Measurements from ENCODE around the gene SELENOO.

The SELENOO gene

DNA sequence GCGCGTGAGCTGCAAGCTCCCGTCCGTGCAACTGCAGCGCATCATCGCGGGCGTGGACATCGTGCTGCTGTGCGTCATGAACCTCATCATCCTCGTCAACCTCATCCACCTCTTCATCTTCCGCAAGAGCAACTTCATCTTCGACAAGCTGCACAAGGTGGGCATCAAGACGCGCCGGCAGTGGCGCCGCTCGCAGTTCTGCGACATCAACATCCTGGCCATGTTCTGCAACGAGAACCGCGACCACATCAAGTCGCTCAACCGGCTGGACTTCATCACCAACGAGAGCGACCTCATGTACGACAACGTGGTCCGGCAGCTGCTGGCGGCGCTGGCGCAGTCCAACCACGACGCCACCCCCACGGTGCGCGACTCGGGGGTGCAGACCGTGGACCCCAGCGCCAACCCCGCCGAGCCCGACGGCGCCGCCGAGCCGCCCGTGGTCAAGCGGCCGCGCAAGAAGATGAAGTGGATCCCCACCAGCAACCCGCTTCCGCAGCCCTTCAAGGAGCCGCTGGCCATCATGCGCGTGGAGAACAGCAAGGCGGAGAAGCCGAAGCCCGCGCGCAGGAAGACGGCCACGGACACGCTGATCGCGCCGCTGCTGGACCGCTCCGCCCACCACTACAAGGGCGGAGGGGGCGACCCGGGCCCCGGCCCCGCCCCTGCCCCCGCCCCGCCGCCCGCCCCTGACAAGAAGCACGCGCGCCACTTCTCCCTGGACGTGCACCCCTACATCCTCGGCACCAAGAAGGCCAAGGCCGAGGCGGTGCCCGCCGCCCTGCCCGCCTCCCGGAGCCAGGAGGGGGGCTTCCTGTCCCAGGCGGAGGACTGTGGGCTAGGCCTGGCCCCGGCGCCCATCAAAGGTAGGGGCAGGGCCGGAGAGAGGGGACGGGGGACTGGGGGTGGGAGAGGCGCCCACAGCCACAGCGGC, 23.0 kb upstream of the SELENOO start:
- peaks cover 63% of the 10 kb centered on the region for H3K27me3 Mint-ChIP-seq
- no peaks in the 10 kb centered on the region for H3K9me3 Mint-ChIP-seq
- CTCF ChIA-PET: no interaction called here

DNA sequence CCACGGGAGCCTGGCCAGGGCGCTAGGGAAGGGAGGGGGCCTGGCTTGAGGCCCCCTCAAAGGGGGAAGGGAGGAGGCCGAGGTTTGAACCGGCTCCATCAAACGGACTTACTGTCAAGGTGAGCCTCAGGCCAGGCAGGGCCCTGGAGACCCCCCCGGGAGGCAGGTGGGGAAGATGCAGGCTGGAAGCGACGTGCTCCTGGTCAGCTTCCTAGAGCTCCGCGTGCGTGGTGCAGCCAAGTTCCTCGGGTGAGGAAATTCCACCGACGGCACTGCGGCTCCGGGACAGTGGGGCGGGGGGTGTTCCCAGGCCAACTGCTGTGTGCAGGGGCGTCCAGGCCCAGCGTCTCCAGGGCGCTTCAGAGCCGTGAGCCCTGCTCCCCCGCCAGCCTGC, 22.3 kb upstream of the SELENOO start:
- no peak for DNase-seq
- H3K4me1 Mint-ChIP-seq: peaks cover 4% of the 10 kb centered on the region
- no peak overlapping the region for H3K4me3 Mint-ChIP-seq
- CTCF ChIA-PET: no interaction called here
- no peak overlapping the region for H3K27ac Mint-ChIP-seq
- H3K36me3 Mint-ChIP-seq: no peaks in the 10 kb centered on the region
- H3K9me3 Mint-ChIP-seq: no peaks in the 10 kb centered on the region
- H3K27me3 Mint-ChIP-seq: peaks cover 61% of the 10 kb centered on the region

More for the DNA sequence above, 23.0 kb upstream of the SELENOO start:
- no peaks in the 10 kb centered on the region for H3K36me3 Mint-ChIP-seq
- no peak for DNase-seq
- no peak overlapping the region for H3K27ac Mint-ChIP-seq
- H3K4me3 Mint-ChIP-seq: no peak overlapping the region
- peaks cover 4% of the 10 kb centered on the region for H3K4me1 Mint-ChIP-seq

DNA sequence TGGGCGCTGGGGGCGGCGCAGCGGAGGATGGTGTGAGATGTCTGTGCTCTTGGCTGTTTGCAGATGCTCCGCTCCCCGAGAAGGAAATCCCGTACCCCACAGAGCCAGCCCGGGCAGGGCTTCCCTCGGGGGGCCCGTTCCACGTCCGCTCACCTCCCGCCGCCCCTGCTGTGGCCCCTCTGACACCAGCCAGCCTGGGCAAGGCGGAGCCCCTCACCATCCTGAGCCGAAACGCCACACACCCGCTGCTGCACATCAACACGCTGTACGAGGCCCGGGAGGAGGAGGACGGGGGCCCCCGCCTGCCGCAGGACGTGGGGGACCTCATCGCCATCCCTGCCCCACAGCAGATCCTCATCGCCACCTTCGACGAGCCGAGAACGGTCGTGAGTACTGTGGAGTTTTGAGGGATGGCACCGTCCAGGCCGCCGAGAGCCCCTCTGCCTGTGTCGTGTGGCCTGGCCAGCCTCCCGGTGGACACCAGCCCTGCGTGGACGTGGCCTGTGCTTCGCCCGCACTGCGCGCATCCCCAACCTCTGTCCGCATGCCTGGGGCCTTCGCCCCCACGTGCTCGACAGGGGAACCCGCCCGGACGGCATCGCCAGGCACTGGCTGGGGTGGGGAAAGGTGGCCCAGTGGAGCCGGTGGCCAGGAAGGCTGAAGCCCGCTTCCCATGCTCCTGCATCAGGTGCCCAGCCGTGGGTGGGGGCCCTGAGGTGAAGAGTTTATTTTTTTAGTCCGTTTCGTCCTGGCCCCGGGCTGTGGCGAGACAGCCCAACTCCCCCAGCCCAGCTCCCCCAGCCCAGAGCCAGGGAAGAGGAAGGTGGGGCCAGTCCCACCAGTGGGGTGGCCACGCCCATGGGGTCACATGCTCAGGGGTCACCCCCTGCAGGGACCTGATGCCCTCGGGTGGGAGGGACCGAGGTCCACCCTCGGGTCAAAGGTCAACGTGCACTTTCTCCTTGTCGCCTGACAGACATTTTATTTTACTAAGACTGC, 21.6 kb upstream of the SELENOO start:
- Mint-ChIP-seq H3K4me1 (peaks cover 4% of the 10 kb centered on the region), H3K4me3 (no peak overlapping the region), H3K27me3 (peaks cover 59% of the 10 kb centered on the region), H3K27ac (no peak overlapping the region), H3K36me3 (no peaks in the 10 kb centered on the region), H3K9me3 (no peaks in the 10 kb centered on the region)
- DNase-seq: no peak
- CTCF ChIA-PET: no interaction called here

DNA sequence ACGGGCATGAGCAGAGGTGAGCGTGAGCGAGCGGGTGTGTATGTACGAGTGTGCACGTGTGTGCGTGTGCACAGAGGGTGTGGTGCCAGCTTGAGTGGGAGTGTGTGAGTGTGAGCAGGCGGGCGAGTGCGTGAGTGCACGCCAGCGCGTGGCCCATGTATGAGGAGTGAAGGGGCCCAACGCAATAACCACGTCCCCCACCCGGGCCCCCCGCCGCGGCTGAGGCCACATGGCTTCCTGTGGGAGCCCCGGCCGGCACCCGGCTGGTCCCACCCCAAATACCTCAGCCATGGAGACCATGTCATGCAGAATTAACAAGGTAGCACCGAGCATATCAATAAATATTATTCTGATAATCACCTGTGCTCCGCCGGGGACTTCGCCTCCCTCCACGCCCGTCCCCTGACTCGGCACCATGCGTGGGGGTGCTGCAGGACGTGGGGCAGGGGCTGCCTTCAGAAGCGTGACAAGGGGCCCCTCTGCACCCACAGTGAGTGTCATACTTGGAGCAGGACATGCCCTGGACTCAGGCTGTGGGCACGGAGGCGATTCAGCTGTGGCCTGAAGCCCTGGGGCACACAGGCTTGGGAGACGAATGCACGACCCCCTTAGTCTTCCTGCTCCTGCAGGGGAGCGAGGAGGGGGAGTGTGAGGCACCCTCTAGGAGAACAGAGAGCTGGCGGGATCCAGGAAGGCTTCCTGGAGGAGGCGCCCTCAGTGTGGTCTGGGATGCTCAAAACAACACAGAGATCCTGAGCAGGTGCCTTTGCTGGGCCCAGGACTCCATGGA, 20.7 kb upstream of the SELENOO start:
- CTCF ChIA-PET: no interaction called here
- no peak overlapping the region for H3K4me3 Mint-ChIP-seq
- H3K36me3 Mint-ChIP-seq: no peaks in the 10 kb centered on the region
- H3K4me1 Mint-ChIP-seq: peaks cover 8% of the 10 kb centered on the region
- H3K27me3 Mint-ChIP-seq: peaks cover 55% of the 10 kb centered on the region
- H3K9me3 Mint-ChIP-seq: no peaks in the 10 kb centered on the region
- H3K27ac Mint-ChIP-seq: no peak overlapping the region
- DNase-seq: no peak

DNA sequence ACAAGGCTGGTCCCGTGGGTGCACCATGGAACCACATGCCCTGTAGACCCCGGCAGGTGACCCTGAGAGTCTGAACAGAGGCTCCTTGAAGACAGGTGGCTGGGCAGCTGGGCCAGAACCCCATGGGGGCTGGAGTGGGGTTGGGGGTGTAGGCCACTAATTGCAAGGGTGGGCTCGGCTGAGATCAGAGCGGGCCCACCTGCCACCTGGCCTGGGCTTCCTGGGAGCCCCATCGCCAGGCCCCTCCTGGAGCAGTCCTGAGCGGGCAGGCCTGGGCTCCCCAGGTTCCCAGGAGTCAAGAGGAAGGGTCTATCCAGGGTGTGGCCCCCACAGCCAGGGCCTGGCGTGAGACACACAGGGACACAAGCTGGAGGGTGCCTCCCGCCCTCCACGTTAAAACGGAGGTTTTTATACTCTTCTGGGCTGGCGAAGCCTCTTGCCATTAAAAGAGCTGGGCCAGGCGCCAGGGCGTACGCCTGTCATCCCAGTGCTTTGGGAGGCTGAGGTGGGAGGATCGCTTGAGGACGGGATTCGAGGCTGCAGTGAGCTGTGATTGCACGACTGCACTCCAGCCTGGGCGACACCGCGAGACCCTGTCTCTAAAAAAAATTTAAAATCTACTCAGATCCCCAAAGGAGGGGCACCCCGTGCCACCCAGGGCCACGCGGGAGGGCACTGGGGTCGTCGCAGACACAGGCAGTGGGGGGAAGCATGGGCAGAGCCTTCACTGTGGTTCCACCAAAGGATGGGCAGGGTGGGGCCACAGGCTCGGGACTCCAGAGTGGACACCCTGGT, 19.9 kb upstream of the SELENOO start:
- Mint-ChIP-seq H3K27me3 (peaks cover 52% of the 10 kb centered on the region), H3K27ac (no peak overlapping the region), H3K4me3 (no peak overlapping the region), H3K36me3 (no peaks in the 10 kb centered on the region), H3K4me1 (peaks cover 10% of the 10 kb centered on the region), H3K9me3 (no peaks in the 10 kb centered on the region)
- no peak for DNase-seq
- CTCF ChIA-PET: no interaction called here

DNA sequence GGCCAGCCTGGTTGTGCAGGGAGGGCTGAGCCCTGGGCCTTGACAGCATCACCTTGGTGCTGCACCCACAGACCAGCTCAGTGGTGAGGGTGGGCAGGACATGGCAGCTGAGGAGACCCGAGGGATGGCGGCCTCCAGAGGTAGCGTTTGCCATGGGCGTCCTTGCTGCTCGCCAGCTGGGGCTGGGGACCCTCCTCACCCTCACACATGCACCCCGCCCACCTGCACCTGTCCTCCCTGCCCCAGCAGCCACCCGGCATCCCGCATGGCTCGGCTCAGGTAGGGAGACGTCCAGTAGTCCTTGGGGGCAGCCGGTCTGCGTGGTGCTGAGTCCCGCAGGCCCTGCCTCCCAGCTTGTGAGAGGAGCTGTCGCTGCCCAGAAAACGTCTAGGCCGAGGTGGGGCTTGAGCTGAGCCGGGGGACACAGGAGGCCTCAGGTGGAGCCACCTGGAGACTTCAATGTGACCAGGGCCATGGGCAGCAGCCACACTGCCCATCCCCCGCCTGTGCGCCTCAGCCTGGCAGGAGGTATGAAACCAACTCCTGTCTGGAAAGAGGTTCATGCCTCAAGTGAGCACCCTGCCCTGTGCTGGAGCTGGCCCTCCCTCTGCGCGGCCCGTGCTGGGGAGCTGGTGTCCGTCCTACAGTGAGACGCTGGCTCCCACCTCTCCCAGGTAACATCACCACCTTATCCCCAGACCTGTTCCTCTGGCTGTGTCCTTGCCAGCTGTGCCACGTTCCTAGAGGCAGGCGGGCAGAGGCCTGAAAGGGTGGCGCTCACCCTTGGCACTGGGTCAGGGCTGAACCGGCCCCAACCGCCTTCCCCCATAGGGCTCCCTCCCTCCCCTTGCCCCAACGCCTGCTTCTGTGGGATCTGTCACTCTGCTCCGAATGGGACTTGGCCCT, 18.4 kb upstream of the SELENOO start:
- Mint-ChIP-seq H3K27me3 (peaks cover 39% of the 10 kb centered on the region), H3K4me1 (peaks cover 17% of the 10 kb centered on the region), H3K36me3 (peaks cover 4% of the 10 kb centered on the region), H3K9me3 (no peaks in the 10 kb centered on the region), H3K27ac (no peak overlapping the region), H3K4me3 (no peak overlapping the region)
- no peak for DNase-seq
- CTCF ChIA-PET: no interaction called here

DNA sequence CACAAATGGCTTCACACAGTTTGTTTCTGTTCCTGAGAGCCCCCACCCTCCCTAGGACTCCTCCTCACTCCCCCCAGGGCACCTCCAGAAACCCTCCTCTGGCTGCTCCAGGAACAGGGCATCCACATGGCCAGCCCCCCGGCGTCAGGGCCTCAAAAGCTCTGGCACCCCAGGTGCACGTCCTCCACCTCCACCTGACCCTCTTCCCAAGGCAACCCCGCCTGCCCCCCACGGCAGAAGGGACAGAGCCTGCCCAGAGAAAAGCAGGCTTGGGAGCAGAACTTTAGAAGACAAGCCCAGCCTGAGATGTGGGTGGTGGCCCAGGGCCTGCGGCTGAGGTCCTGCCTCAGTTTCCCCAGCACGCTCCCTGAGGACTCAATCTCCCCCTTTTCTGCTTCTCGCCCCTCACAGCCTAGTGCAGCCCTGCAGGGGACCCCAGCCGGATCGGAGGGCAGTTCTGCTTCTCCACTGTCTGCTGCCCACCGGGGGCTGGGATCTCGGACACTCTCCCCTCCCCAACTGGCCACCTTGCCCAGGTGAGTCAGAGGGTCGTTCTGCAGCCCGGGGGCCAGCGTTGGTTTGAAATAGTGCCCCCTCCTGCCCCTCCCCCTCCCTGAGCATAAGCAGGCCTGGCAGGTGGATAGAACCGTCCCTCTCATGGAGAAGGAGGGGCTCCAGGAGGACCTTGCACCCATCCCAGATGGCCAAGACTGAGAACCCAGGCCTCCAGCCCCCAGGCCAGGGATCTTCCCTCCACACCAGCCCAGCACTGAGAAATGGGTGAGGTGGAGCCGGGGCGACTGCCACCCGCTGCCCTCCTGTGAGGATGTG, 17.5 kb upstream of the SELENOO start:
- CTCF ChIA-PET: no interaction called here
- H3K4me3 Mint-ChIP-seq: peak overlapping the region; percentile 23
- no peak for DNase-seq

DNA sequence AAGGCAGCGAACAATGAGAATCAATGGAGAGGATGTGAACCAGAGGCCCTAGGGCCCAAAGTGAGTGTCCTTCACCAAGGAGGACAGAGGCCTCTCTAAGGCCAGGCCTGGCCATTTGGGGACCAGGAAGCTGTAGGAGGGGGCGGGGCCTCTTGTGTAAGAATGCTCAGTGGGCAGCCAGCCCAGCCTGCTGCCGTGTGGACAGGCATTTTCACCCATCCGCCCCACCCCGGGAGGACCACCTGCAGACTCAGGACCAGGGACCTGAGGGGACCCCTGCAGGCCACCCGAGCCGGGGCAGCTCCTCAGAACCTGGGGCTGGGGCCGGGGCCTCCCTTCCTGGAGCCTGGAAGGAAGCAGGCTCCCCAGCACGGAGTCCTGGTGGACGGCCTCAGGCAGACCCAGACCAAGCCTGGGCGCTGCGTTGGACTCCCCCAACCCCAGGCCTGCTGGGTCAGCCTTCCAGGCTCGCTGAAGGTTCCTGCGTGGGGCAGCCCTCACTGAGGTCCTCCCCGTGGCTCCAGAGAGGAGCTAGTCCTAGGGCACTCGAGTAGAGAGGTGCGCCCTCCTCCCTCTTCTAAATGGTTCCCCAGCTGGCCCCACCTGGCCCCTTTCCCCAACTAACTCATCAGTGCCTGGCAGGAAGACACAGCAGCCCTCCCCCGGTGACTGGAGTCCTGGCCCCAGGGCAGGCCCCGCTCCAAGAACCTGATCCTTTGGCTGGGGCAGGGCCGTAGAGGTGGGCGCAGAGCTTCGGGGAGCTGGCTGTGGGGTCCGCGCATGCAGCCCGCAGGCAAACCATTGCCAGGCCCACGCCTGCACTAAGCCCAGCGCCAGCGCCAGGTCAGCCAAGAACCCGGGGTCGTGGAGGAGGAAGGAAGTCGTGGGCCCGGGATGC, 16.6 kb upstream of the SELENOO start:
- peak overlapping the region; percentile 62 for H3K4me3 Mint-ChIP-seq
- H3K27ac Mint-ChIP-seq: no peak overlapping the region
- no peak for DNase-seq
- CTCF ChIA-PET: no interaction called here
- no peaks in the 10 kb centered on the region for H3K9me3 Mint-ChIP-seq
- peaks cover 7% of the 10 kb centered on the region for H3K36me3 Mint-ChIP-seq
- H3K27me3 Mint-ChIP-seq: peaks cover 25% of the 10 kb centered on the region
- H3K4me1 Mint-ChIP-seq: peaks cover 32% of the 10 kb centered on the region

More for the DNA sequence above, 17.5 kb upstream of the SELENOO start:
- no peaks in the 10 kb centered on the region for H3K9me3 Mint-ChIP-seq
- H3K27me3 Mint-ChIP-seq: peaks cover 34% of the 10 kb centered on the region
- H3K36me3 Mint-ChIP-seq: peaks cover 7% of the 10 kb centered on the region
- H3K27ac Mint-ChIP-seq: no peak overlapping the region
- peaks cover 23% of the 10 kb centered on the region for H3K4me1 Mint-ChIP-seq

DNA sequence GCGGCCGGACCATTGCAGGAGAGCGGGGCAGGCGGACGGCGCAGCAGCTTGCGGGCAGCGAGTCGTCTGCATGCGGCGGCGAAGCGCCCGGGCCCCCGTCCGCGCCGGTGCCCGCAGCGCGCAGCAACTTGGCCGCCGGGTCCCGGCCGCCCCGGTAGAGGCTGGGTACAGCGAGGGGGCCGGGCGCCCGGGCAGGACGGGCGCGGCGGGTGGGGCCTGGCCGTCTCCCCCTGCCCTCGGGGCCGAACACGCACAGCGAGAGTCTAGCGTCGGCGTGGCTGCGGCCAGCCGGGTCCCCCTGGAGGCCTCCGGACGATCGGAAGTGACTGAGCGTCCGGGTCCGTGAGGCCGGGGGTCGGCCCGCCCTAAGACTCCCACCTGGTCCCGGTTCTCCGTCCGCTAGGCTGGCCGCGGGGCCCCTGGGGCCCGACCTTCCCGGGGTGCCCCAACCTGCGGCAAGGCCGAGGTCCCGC, 15.9 kb upstream of the SELENOO start:
- DNase-seq: no peak
- no peaks in the 10 kb centered on the region for H3K9me3 Mint-ChIP-seq
- H3K27me3 Mint-ChIP-seq: peaks cover 24% of the 10 kb centered on the region
- no peak overlapping the region for H3K4me3 Mint-ChIP-seq
- CTCF ChIA-PET: no interaction called here
- peaks cover 34% of the 10 kb centered on the region for H3K4me1 Mint-ChIP-seq
- H3K36me3 Mint-ChIP-seq: peaks cover 9% of the 10 kb centered on the region
- no peak overlapping the region for H3K27ac Mint-ChIP-seq

DNA sequence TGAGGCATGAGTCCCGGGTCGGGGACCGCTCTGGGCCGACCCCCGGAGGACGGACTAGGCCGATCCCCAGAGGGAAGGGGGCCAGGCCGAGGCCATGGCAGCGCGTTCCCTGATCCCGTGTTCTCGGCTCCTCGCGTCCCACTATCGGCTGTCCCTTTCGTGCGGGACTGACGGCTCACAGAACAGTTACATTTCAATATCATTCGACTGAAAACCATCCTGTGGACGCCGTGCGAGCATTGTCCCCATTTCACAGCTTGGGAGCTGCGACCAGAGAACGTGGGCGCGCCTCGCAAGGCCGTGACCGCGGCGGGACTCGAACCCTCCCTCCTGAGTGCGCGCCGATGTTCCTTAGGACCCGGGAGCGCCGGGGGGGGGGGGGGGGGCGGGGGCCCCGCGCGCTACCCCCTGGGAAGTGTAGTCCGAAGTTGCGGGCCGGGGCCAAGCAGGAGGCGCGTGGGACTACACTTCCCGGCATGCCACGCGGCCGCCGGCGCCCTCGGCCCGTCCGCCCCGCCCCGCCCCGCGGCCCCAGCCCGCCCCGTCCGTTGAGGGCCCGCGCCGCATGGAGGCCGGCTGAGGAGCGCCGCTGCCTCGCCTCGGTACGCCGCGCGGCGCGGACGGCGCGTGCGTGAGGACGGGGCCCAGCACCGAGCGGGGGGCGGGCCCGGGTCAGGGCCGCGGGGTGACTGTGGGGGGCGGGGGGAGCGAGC, 15.3 kb upstream of the SELENOO start, which contains the start of gene TRABD:
TSS of gene TRABD (plus strand) at position 539 of the 713 bp plus-strand sequence. CDS start 7,148 bp downstream, outside the sequence.
- H3K27ac Mint-ChIP-seq: peak within 1 kb of the TSS; percentile 90
- peaks cover 36% of the 10 kb centered on the region for H3K4me1 Mint-ChIP-seq
- H3K4me3 Mint-ChIP-seq: peak within 1 kb of the TSS; percentile 90
- no peaks in the 10 kb centered on the region for H3K9me3 Mint-ChIP-seq
- CTCF ChIA-PET: no interaction called here
- H3K36me3 Mint-ChIP-seq: peaks cover 9% of the 10 kb centered on the region
- peak; percentile 91 for DNase-seq
- H3K27me3 Mint-ChIP-seq: peaks cover 20% of the 10 kb centered on the region

Measured in activated naive CD4-positive, alpha-beta T cell treated with anti-CD3 and anti-CD28 coated beads, Interleukin-2, amount 10 ng/mL, durations not matched to agents 7 days and 5 days (primary cell).